VCaP (cell line): ENCODE results near the gene KDSR.

Experiments
- H3K27ac ChIP-seq: fragments of 450-650 bp; 2 replicates; pipeline ENCODE4 v1.5.1; 2017
- CTCF ChIP-seq: fragments of 450-650 bp; conservative IDR thresholded peaks from 2 replicates; pipeline ENCODE4 v1.5.1; 2017; ENCODE audit warnings: mild to moderate bottlenecking, moderate library complexity

KDSR gene

GRCh38 chr18:63319383-63320122 is 47.5 kb downstream of the KDSR start, which contains the start of gene BCL2:
TSS of gene BCL2 (minus strand) at chr18:63319769.
- H3K27ac ChIP-seq = peak within 1 kb of the TSS; percentile 89
- TF ChIP-seq CTCF = no peak

GRCh38 chr18:63318889-63319382 is 48.1 kb downstream of the KDSR start:
- H3K27ac ChIP-seq = peak overlapping the region; percentile 89
- TF ChIP-seq CTCF = no peak

GRCh38 chr18:63317982-63318888 is 48.8 kb downstream of the KDSR start:
- TF ChIP-seq CTCF = no peak
- H3K27ac ChIP-seq = no peak overlapping the region

GRCh38 chr18:63317556-63317946 is 49.5 kb downstream of the KDSR start:
- H3K27ac ChIP-seq = no peak overlapping the region
- TF ChIP-seq CTCF = no peak

- no peak for TF ChIP-seq CTCF
Observed at GRCh38 chr18:63316612-63317555, 50.1 kb downstream of the KDSR start.

GRCh38 chr18:63315876-63316275 is 51.1 kb downstream of the KDSR start:
- no peak for TF ChIP-seq CTCF
- no peak overlapping the region for H3K27ac ChIP-seq

More at GRCh38 chr18:63316612-63317555, 50.1 kb downstream of the KDSR start:
- H3K27ac ChIP-seq = no peak overlapping the region
